DMS79 treated with DMSO at 0.1 percent for 48 hours (cell line): ENCODE results near the gene CHD1L.
"Not testable (repeated sequence)": the region's sequence is repeated elsewhere in the genome, so short reads cannot be mapped to it uniquely, and the experiment has no call there.

Source experiments
- DNase-seq: peaks from one replicate; lab custom pipeline; 2025; lab: John Stamatoyannopoulos, UW

Gene CHD1L

DNA sequence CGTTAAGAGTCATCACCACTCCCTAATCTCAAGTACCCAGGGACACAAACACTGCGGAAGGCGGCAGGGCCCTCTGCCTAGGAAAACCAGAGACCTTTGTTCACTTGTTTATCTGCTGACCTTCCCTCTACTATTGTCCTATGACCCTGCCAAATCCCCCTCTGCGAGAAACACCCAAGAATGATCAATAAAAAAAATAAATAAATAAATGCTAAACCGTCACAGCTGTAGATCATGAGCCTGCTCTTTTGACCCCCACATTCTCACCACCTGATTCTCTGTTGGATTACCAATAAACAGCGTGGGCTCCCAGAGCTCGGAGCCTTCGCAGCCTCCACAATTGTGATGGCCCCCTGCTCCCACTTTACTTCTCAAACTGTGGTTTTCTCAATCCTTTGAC lies 8.6 kb upstream of the CHD1L start:
- DNase-seq = not testable (repeated sequence)

DNA sequence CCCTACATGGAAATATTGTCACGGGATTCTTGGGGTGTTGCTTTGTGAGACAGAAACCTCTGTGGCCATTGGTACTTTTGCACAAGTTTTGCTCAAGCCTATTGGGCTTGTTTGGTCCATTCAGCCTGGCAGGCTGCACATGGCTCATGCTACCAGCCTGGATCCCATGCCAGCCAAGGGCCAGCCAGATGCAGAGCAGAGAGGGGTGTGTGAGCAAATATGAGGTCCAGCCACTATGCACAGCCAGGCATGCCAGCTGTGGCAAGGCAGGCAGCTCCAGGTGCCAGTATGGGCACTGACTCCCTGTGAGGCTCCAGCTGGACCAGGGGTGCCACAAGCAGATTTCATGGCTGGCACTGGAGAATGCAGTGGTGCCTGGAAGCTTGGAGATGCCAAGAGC lies 6.7 kb upstream of the CHD1L start:
- no peak for DNase-seq

DNA sequence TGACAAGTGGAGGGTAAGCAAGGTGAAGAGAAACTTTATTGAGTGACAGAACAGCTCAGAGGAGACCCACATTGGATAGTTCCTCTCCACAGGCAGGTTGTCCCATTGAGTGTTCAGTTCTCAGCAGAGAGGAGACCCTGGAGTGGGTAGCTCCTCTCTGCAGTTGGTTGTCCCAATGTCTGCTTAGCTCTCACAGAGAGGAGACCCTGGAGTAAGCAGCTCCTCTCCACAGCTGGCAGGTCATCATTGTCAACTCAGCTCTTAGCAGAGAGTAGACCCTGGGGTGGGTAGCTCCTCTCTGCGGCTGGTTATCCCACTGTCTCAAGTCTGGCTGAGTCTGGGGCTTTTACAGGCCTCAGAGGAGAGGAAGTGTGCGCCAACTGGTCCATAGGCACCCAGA lies 6.0 kb upstream of the CHD1L start:
- DNase-seq = no peak

DNA sequence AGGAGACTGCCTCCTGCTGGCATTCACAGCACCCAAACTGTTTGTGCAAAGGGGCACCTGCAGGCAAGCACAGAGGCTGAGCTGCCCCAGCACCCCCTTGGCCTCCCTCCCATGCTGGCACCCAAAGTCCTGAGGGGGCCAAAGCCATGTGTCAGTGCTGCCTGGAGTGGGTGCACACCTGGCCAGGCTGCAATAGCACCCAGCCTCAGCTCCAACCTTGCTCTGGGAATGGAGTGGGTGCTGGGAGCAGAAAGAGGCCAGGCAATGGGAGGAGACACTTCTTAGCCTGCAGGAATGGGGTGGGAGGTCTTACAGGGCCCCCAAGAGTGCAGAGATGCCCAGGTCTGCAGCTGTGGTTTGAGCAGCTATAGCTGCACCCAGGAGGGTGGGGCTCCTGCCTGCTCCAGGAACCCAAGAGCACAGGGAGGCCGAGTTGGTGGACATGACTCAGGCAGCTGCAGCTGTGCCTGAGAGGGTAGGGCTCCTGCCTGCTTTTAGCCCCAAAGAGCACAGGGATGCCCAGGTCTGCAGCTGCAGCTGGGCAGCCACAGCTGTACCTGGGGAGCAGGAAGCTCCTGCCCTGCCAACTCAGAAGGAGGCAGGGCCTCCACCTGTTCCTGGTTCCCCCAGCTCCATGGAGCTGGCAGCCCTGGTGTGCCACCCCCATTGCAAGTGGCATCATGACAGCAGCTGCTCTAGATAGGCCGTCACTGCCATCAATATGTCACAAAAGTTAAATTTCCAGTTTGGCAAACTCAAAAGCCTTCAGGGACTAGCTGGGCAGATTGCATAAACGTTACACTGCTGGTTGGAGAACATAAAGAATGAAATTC lies 5.3 kb upstream of the CHD1L start:
- no peak for DNase-seq

DNA sequence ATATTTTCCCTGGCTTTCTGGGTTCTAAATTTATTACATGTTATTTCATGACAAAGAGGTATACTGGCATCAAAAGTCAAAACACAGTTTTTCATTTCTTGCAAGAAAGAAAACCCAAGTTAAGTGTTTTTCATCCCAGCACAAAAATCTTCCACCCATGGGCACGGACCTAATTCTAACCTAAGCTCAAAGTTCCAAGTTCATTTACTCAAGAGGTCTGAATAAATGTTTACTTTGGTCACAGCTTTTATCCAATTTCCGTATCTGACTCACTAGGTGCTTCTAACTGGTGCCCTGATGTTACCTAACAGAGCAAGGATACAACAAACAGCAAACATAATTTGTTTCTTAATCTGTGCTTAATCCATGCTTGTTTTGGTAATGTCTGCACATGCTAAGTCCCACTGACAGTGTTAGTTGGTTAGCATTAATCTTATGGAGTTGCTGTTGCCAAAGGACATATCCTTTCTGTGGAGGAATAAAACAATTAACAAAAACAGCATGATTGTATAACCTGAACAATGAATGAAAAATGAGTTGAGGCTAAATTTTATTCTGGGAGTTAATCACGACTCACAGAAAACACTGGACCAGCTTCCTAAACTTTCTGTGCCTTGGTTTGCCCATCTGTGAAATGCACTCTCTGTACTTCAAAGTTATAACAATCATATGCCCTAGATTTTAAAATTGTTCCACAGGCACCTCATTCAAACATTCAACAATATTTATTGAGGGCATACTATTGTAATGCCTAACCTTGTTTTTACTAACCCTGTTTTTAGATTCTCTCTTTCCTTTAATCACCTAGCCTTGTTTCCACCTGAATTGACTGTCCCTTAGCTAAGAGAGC lies 4.2 kb upstream of the CHD1L start:
- no peak for DNase-seq

DNA sequence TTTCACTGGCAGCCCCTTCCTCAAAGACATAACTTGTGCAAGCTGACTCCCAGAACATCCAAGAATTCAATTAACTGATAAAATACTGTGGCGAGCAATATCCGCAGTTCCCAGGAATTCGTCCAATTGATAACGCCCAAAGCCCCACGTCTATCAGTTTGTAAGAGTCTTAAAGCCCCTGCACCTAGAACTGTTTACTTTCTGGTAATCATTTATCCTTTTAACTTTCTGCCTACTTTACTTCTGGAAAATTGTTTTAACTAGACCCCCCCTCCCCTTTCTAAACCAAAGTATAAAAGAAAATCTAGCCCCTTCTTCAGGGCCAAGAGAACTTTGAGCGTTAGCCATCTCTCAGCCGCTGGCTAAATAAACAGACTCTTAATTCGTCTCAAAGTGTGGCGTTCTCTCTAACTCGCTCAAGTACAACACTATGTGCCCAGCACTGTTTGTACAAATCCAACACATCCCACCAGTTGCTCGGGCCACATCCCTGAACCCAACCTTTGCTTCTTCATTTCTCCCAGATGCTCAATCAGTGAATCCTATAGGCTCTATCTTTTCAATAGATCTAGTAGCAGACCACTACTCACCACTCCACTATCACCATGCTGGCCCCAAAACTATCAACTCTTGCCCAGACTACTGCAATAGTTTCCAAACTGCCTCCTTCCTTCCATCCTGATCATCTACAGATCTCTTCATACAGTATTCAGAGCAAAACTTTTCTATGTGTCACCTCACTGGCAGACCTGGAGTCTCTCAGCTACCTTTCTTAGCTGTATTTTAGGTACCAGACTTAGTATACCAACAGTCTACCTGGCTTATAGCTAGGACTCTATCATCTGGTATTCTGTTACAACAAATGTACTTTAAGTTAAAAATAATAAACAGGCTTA lies 3.3 kb upstream of the CHD1L start:
- DNase-seq = no peak

DNA sequence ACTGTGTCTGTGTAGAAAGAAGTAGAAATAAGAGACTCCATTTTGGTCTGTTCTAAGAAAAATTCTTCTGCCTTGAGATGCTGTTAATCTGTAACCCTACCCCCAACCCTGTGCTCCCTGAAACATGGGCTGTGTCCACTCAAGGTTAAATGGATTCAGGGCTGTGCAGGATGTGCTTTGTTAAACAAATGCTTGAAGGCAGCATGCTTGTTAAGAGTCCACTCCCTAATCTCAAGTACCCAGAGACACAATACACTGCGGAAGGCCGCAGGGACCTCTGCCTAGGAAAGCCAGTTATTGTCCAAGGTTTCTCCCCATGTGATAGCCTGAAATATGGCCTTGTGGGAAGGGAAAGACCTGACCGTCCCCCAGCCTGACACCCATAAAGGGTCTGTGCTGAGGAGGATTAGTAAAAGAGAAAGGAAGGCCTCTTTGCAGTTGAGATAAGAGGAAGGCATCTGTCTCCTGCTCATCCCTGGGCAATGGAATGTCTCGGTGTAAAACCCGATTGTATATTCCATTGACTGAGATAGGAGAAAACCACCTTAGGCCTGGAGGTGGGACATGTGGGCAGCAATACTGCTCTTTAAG lies 2.3 kb upstream of the CHD1L start:
- not testable (repeated sequence) for DNase-seq

DNA sequence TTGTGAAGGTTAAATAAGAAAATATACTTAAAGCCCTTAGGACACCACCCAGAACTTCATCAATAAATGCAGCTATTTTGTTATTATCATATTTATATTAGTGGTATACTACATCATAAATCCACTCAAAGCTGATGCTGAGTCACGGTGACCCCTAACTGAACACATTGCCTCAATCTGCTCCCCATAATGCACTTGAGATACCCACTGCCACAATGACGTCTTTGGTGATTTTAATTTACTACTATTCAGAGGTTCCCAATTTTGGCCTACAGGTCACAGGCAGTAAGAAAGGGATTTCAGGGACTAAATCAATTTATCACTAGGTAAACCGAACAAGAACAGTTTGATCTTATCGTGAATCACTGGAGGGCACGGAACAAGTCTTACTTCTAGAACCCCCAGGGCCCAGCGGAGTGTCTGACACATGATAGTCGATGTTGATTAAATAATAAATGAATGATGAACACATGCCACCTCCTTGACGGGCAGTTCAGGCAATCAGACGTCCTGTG lies 493 bp upstream of the CHD1L start:
- DNase-seq = no peak

DNA sequence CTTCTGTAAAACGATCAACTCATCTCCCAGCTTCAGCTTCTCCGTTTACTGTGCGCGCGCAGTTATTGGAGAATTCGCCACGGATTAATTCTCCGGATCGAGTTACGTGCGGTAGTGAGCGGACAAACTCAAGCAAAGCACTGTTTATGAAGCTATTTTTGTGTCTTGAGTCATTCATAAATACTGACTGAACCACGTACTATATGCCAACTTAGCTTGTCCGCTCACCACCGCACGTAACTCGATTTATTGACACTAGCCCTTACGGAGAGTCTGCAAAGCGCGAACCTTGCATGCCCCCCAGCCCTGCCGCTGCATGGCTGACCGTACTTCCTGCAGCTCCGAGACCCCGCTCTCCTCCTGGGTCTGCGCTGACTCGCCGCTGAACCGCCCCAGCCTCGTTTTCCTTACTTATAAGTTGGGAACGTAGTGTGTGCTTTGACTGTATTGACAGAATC lies 773 bp downstream of the CHD1L start:
- DNase-seq = peak; percentile 59

DNA sequence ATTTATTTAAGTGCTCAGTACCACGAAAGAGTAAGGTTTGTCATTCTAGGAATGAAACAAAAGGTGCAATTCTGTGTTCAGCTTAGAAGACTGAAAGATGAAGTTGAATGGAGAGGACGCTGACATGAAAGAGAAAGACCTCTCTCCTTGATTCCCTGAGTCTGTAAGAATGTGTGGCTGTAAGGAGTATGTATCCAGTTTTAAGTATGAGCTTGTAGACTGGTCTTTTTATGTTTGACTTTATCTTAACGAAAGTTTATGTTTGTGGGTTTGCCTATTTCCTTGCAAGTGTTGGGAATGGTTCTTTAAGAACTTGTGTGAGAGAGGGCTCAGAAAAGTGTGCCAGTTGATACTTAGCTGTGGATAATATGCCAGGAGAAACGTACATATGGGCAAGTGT lies 1.4 kb downstream of the CHD1L start:
- DNase-seq = no peak

DNA sequence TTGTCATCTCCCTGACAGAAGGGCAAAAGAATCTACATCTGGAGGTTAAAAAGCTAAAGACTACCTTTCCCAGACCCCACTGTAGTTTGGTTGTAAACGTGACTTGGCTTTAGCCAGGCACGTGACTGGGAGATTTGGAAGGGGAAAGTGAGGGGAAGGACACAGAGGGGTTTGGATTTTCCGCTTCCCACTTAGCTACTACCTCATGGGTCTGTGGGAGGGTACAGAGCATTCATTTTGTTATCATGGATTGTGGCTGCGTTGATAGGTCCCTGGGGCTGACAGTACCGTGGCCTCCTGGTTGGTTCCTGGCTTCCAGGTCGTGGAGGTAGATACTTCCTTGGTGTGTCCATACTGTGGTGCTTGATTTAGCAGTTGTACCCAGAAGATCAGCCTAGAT lies 2.6 kb downstream of the CHD1L start:
- DNase-seq = no peak

DNA sequence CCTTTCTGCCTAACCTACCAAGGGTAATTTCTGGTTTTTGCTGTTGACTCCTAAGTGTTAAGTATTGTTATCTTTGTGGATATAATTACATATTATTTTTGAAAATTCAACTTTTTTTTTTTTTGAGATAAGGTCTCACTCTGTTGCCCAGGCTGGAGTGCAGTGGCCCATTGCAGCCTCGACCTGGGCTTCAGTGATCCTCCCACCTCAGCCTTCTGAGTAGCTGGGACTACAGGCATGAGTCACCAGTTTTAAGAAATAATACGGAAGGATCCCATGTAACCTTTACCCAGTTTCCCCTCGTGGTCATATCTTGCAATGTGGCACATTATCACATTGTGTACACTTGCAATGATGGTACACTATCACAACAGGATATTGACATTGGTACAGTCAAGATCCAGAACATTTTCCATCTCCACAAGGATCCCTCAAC lies 3.1 kb downstream of the CHD1L start:
- no peak for DNase-seq

DNA sequence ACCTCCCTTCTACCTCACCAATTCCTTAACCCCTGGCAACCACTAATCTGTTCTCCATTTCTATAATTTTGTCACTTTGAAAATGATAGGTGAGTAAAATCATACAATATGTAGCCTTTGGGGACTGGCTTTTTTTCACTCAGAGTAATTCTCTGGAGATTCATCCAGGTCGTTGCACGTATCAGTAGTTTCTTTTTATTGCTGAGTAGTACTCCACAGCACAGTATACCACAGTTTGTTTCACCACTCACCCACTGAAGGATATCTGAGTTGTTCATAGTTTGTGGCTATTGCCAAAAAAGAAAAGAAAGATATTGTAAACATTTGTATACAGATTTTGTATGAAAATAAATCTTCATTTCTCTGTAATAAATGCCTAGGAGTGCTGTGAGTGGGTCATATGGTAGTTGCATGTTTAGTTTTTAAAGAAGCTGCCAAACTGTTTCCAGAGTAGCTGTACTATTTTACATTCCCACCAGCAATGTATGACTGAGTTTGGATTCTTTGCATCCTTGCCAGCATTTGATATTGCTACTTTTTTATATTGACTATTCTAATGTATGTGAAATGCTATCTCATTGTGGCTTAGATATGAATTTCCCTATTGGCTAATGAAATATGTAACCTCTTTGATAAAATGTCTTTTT lies 3.7 kb downstream of the CHD1L start:
- no peak for DNase-seq

DNA sequence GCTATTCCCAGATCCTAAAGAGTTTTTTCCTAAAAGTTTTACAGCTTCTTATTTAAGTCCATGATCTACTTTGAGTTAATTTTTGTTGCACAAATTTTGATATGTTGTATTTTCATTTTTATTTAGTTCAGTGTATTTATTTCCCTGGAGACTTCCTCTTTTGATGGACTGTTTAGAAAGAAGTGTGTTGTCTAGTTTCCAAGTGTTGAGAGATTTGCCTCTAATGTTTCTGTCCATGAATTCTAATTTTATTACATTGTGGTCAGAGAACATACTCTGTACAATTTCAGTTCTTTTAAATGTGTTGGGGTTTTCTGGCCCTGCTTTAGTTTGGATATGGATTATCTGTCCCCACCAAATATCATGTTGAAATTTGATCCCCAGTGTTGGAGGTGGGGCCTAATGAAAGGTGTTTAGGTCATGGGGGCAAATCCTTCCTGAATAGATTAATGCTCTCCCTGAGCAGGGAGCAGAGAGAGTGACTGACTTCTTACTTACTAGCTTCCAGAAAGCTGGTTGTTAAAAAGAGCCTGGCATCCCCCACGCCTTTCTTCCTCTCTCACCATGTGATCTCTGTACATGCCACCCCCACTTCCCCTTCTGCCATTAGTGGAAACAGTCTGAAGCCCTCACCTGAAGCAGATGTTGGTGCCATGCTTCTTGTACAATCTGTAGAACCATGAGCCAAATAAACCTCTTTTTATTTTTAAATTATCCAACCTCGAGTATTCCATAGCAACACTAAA lies 4.6 kb downstream of the CHD1L start:
- no peak for DNase-seq

DNA sequence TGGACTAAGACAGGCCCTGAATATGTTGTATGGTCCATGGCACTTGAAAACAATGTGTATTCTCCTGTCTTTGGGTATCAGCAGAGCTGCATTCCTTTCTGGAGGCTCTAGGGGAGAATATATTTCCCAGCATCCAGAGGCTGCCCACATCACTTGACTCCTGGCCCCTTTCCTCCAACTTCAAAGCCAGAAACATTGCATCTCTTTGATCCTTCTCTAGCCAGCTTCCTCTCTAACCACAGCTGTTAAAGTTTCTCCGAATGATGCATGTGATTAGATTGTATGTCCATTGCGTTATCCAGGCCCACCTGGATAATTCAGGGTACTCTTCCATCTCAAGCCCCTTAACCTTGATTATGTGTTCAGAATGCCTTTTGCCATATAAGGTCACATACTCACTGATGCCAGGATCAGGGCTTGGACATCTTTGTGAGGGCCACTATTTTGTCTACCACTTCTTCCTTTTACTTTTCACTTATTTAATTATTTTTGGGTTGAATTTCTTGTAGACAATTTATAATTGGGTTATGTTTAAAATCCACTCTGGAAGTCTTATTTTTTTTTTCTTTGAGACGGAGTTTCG lies 5.3 kb downstream of the CHD1L start:
- DNase-seq = no peak

DNA sequence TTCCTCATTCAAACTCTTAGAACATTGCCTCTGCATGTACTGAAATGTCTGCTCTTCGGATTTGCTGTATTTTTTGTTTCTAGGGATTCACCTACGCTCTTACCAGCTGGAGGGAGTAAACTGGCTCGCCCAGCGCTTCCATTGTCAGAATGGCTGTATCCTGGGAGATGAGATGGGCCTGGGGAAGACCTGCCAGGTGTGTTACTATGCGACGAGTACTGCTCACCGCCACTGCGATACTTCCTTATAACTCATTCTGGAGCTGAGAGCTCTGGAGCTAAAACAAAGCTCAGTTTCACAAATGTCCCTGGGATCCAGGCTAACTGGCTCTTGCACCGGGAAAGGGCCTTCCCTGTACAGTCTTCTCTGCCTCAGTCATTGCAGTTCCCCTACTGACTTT lies 10.1 kb downstream of the CHD1L start:
- DNase-seq = no peak

DNA sequence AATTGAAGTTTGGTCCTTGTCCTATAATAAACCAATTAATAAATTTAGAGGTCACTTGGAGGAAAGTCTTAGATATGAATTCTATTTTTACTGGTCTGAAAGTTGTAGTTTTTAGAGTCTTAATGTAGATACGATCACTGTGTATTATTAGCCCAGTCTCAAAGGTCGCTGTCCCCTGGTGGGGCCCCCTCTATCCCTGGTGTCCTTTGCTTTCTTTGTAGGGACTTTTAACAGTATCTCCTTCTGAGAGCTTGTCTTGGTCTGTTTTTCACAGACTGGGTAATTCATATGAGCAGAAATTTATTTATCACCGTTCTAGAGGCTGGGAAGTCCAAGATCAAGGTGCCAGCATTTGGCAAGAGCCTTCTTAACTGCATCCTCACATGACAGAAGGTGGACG lies 18.5 kb downstream of the CHD1L start:
- DNase-seq = no peak

DNA sequence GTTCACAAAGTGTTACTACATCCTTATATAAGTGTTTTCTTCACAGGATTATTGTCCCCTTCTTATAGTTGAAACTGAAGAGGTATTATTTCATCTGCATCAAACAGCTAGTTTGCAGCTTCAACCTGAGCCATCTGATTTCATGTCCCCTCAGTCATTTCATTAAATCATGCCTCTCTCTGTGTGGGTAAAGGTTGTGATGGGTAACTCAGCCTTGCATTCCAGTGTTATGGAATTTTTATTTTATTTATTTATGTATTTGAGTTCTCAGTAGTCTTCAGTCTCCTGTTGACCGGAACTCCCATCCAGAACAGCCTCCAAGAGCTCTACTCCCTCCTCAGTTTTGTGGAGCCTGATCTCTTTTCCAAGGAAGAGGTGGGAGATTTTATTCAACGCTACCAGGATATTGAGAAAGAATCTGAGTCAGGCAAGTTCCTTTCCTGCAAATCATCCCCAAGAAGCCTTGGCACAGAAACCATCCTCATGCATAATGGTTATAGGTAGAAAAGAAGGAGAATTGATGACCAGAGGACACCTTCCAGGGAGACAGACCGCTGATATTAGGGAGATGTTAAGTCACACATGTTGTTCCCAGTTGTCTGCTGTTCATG lies 21.8 kb downstream of the CHD1L start:
- DNase-seq = no peak

DNA sequence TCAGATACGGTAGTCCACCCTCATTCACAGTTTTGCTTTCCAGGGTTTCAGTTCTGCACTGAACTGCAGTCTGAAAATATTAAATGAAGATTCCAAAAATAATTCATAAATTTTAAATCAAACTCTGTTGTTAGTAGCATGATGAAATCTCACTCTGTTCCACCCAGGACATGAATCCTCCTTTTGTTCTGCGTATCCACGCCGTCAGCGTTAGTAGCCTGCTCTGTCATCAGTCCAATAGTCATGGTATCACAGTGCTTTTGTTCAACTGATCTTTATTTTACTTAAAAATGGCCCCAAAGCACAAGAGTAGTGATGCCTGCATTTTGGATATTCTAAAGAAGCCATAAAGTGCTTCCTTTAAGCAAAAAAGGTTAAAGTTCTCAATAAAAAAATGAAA lies 23.9 kb downstream of the CHD1L start:
- DNase-seq = no peak
